ENCODE measurements around the gene KRTAP10-2. TPM values are rescaled to one million over a fixed set of nuclear protein-coding genes. Genes with fewer than 3 reads are reported as not detected.

Gene KRTAP10-2
- total RNA-seq, 1 experiment from 2014 or later = not detected

- ChIA-PET RAD21 (ENCODE audit: low non-redundant PET in 1 of 2, low total read pairs in 2 of 2, uncharacterized antibody in 2 of 2, unreplicated experiment in 2 of 2) (no interaction called here), POLR2A (no interaction called here), CTCF (no interaction called here)
- H2AFZ ChIP-seq (ENCODE audit: low read depth, low read length, poor library complexity, severe bottlenecking) = no peak overlapping the region
- H3K79me2 ChIP-seq (ENCODE audit: insufficient read depth, low read length) = no peaks in the 10 kb centered on the region
- intact Hi-C loops (cut with micrococcal nuclease) = no loop called here
- DNase-seq (ENCODE audit: low read depth, low spot score) (no peak), ATAC-seq (no peak)
- H3K36me3 ChIP-seq (ENCODE audit: control insufficient read depth in 1 of 2, insufficient read depth in 2 of 2, low read length in 2 of 2) = no peaks in the 10 kb centered on the region
- no peaks in the 10 kb centered on the region for H3K9me2 ChIP-seq (ENCODE audit: insufficient read depth)
- H3K27ac ChIP-seq (ENCODE audit: low read depth, low read length) = no peak overlapping the region
- no peak overlapping the region for H3K4me2 ChIP-seq (ENCODE audit: low read length)
- H3K4me1 ChIP-seq (ENCODE audit: control insufficient read depth in 1 of 2, insufficient read depth in 2 of 2, low read length in 2 of 2) = peaks cover 0 to 3% of the 10 kb centered on the region in 2 experiments; a peak in 1 of 4 replicates
- no peak for TF ChIP-seq REST (IDR thresholded peaks at IDR 0.05; ENCODE audit: low read depth)
- no peak for TF ChIP-seq EGR1 (IDR thresholded peaks at IDR 0.05; ENCODE audit: low read depth)
- no peak for TF ChIP-seq ZBTB33 (IDR thresholded peaks at IDR 0.05; ENCODE audit: extremely low read depth, insufficient replicate concordance, low read length)
- no peak for TF ChIP-seq MAX (IDR thresholded peaks at IDR 0.05)
- no peak for TF ChIP-seq SP1 (IDR thresholded peaks at IDR 0.05; ENCODE audit: low read depth)
- TF ChIP-seq EZH2 (IDR thresholded peaks at IDR 0.05) = no peak
- no peak for TF ChIP-seq ZNF274 (IDR thresholded peaks at IDR 0.05; ENCODE audit: low read depth, low read length)
- TF ChIP-seq SRF (IDR thresholded peaks at IDR 0.05; ENCODE audit: low read depth) = no peak
- TF ChIP-seq ELF1 (IDR thresholded peaks at IDR 0.05; ENCODE audit: borderline replicate concordance, low read depth) = no peak
- TF ChIP-seq CEBPB (IDR thresholded peaks at IDR 0.05; ENCODE audit: low read depth) = no peak
- TF ChIP-seq EZH2phosphoT487 (IDR thresholded peaks at IDR 0.05; ENCODE audit: borderline replicate concordance) = no peak
- H4K20me1 ChIP-seq (ENCODE audit: insufficient read depth) = no peaks in the 10 kb centered on the region
- no peak overlapping the region for H3K4me3 ChIP-seq (replicated peaks in 1 of 2; ENCODE audit: low read depth in 1 of 2, low read length in 2 of 2)
- no peak overlapping the region for H3K9ac ChIP-seq (ENCODE audit: low read length)
- no TSS peak for BruUV-seq (replicated peaks)
- H3K9me3 ChIP-seq (ENCODE audit: control insufficient read depth in 1 of 2, insufficient read depth in 1 of 2, low read depth in 1 of 2, low read length in 2 of 2) = no peaks in the 10 kb centered on the region
- H3K27me3 ChIP-seq (ENCODE audit: insufficient read depth, low read length) = peaks cover 9% of the 10 kb centered on the region; the same call in 1 of the 2 replicates
Measured at GRCh38 chr21:44599264-44600029, 48.1 kb upstream of the KRTAP10-2 start.

Measured in HCT116 (cell line).